ENCODE measurements around the gene ZNF438. TPM values are rescaled to one million over a fixed set of nuclear protein-coding genes. Genes with fewer than 3 reads are reported as not detected.

The ZNF438 gene
- total and polyA plus RNA-seq, 10 of the 15 experiments (the other 5 are each of a cell fraction or from before 2014, with no cell fraction given): 0.93 to 5.2 (median 1.9) TPM

GRCh38 chr10:30853066-30853465, 178.6 kb downstream of the ZNF438 start:
- ChIA-PET POLR2A (no interaction called here), RAD21 (ENCODE audit: unreplicated experiment) (no interaction called here), CTCF (interaction anchor here (0.6 kb wide), 1 partner anchor 784 kb away, joined by 4 read pairs; no protein-coding TSS in a partner anchor), SMC1A (ENCODE audit: uncharacterized antibody, unreplicated experiment) (no interaction called here)
- Histone ChIP-seq H3K27me3 (replicated peaks in 1 of 2; ENCODE audit: control insufficient read depth in 2 of 2, insufficient read depth in 2 of 2, low read length in 1 of 2) (no peaks in the 10 kb centered on the region), H3K4me3 (no peak overlapping the region), H3K4me1 (ENCODE audit: control insufficient read depth, insufficient read depth, low read length) (no peaks in the 10 kb centered on the region), H3K4me2 (ENCODE audit: control insufficient read depth, insufficient read depth) (no peak overlapping the region), H3K27ac (ENCODE audit: control insufficient read depth, insufficient read depth) (no peak overlapping the region), H3K36me3 (ENCODE audit: control insufficient read depth in 2 of 2, insufficient read depth in 2 of 2, low read length in 1 of 2) (no peaks in the 10 kb centered on the region), H2AFZ (ENCODE audit: control insufficient read depth, low read depth, low read length) (no peak overlapping the region), H3K9ac (ENCODE audit: control insufficient read depth, insufficient read depth, low read length) (no peak overlapping the region), H3K79me2 (ENCODE audit: control insufficient read depth, insufficient read depth, low read length) (no peaks in the 10 kb centered on the region), H3K9me3 (replicated peaks; ENCODE audit: control insufficient read depth, insufficient read depth, low read length) (no peaks in the 10 kb centered on the region), H4K20me1 (ENCODE audit: control insufficient read depth, insufficient read depth) (no peaks in the 10 kb centered on the region)
- DNase-seq (ENCODE audit: low read depth, low spot score) (no peak), FAIRE-seq (peak; percentile 54), ATAC-seq (no peak)
- intact Hi-C loops (cut with micrococcal nuclease; ENCODE audit: unreplicated experiment) (no loop called here), in situ Hi-C loops (cut with MboI) (no loop called here)
- no TSS peak for BruUV-seq (replicated peaks)
- TF ChIP-seq BACH1 (IDR thresholded peaks at IDR 0.05; ENCODE audit: borderline replicate concordance): no peak
- TF ChIP-seq SMARCA5 (IDR thresholded peaks at IDR 0.05): no peak
- no peak for TF ChIP-seq ASH2L (IDR thresholded peaks at IDR 0.05; ENCODE audit: borderline replicate concordance, low read depth)
- TF ChIP-seq NFYA (IDR thresholded peaks at IDR 0.05; ENCODE audit: borderline replicate concordance, low read depth, low read length): no peak
- no peak for TF ChIP-seq RBBP5 (conservative IDR thresholded peaks at IDR 0.05)
- no peak for TF ChIP-seq JUND (IDR thresholded peaks at IDR 0.05; ENCODE audit: low read depth, low read length)
- no peak for TF ChIP-seq ESRRA (IDR thresholded peaks at IDR 0.05; ENCODE audit: low read length)
- TF ChIP-seq IKZF2 (IDR thresholded peaks at IDR 0.05): no peak
- TF ChIP-seq POLR2A (IDR thresholded peaks at IDR 0.05; ENCODE audit: low read depth, low read length): no peak
- TF ChIP-seq TBL1XR1 (IDR thresholded peaks at IDR 0.05; ENCODE audit: low read depth, low read length): no peak
- no peak for TF ChIP-seq TCF7 (IDR thresholded peaks at IDR 0.05; ENCODE audit: borderline replicate concordance)
- TF ChIP-seq FOXK2 (IDR thresholded peaks at IDR 0.05): no peak
- no peak for TF ChIP-seq CUX1 (IDR thresholded peaks at IDR 0.05; ENCODE audit: insufficient replicate concordance, low read depth, low read length)
- no peak for TF ChIP-seq PAX5 (IDR thresholded peaks at IDR 0.05; ENCODE audit: borderline replicate concordance, low read depth, low read length)
- no peak for TF ChIP-seq ZZZ3 (IDR thresholded peaks at IDR 0.05; ENCODE audit: control insufficient read depth, insufficient read length, low read depth)
- TF ChIP-seq ZBED1 (IDR thresholded peaks at IDR 0.05; ENCODE audit: borderline replicate concordance): no peak
- WGBS (ENCODE audit: insufficient coverage, insufficient replicate concordance, low lambda C conversion rate, missing lambda C conversion rate): 100% methylated on average over 1 of the region's 1 CpG
